HS-27A (cell line): ENCODE results near the gene CSF1R.

Experiments used
- DNase-seq: peaks from one replicate; pipeline ENCODE4 v3.0.0-alpha.2; 2012; ENCODE audit warnings: low read depth, missing footprints

Gene CSF1R

DNA sequence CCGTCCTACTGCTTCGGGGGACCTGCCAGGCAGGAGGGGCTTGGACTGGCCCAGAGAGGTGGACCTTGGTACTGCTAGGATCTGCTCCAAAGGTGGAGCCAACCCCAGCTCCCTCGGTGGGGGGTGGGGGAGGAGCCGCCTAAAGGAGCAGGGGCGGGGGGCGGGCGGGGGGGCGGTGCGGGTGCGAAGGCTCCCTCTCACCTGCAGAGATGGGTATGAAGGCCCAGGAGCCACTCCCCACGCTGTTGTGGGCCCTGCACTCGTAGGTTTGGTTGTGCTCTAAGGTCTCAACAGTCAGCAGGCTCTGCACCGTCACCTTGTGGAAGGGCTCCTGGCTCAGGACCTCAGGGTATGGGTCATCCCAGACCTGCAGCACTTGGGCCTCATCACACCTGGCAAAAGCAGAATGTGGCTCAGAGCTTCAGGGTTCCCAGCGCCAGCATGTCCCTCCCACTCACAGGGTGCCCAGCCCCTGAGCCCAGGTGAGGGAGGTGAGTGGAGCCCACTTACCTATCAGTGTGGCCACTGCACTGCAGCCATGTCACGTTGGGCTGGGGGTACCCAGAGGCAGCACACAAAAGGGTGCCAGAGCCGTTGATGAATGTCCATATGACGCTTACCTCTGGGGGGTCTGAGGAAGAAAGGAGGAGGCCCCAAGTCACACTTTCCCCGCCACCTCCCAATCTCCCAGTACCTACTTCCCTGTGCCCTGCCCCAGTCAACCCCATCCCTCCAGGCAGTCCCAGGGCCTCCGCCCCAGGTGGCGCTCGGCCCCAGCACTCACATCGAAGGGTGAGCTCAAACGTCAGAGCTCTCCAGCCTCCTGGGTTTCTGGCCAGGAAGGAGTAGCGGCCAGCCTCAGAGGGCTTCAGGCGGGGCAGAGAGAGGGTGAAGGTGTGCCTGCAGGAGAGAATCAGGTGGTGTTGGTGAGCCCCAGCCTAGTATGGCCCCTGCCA is 16.4 kb downstream of the CSF1R start:
- no peak for DNase-seq

- no peak for DNase-seq
Measured at GRCh38 chr5:150068961-150069645, 17.3 kb downstream of the CSF1R start.

DNA sequence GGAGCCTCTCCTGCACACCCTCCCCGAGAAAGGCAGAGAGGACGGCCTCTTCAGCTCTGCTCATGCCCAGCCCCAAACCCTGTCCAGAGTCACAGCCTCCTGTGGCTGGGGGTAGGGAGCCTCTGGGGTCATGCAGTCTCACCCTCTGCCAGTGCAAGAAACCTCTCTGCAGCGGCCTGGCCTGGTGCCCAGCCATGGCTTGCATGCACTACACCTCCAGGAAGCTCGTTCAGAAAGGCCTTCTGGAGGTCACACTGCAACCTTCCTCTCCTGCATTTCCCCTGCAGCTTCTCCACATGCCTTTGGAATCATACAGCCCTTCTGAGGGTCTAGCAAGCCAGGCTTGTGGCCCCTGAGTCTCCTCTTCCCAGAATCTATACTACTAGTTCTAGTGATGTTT is 17.9 kb downstream of the CSF1R start:
- no peak for DNase-seq

- no peak for DNase-seq
Measured at GRCh38 chr5:150068071-150068470, 18.3 kb downstream of the CSF1R start.

DNA sequence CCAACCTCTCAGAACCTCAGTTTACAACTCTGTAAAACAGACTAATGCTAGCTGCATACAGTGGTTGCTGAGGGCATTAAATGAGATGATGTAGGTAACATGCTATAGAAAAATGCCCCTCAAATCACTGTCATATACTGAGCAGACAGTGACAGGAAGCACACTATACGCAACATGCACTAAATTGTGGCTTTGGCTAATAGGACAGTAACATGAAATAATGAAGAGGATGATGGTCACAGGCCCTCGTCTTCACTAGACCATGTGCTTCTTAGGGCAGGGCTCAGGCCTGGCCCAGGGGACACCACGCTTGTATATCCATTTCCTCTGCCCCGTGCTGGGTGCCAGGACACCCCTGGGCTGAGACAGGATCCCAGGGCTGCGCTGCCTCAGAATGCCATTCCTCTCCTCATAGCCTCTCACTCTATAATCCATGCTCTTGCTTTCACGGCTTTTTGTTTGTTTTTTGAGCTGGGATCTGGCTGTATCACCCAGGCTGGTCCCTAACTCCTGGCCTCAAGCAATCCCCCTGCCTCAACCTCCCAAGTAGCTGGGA is 18.9 kb downstream of the CSF1R start:
- no peak for DNase-seq

DNA sequence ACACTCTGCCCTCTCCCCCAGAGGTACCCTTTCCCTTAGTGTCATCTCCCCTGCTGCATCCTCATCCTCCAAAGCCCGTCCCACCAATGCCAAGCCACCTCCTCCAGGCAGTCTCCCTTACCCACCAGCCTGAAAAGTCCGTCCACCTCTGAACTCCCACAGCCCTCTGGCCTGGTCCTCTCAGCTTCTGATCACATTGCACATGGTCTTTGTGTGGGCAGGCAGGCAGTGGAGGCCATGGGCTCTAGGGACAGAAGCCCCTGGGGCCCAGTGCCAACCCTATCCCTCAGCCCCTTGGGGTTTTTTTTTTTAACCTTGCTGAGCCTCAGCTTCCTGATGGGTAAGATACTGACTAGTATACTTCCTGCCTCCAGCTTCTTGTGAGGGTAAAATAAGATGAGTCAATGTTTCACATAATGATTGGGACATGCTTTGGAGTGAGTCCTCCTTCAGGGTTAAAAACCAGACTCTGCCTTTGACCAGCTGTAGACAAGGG is 19.4 kb downstream of the CSF1R start:
- DNase-seq: no peak

GRCh38 chr5:150066436-150066835 is 19.9 kb downstream of the CSF1R start:
- DNase-seq: no peak

DNA sequence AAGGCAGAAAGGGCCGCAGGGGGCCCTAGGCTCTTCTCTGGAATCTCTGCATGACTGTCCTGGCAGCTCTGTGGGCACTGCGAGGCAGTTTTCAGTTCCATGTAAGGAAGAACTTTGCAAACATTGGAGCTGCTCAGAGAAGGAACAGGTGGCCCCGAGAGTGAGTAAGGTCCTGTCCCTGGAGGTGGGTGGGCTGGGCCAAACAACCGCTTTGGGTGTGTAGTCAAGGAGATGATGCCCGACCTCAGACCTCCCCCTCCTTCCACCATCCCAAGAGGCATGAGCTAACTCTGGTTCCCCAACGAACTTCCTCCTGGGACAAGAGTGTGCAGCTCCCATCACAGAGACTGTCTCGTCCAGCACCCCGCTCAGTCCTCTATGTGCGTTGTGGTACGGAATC is 20.5 kb downstream of the CSF1R start:
- DNase-seq: no peak

DNA sequence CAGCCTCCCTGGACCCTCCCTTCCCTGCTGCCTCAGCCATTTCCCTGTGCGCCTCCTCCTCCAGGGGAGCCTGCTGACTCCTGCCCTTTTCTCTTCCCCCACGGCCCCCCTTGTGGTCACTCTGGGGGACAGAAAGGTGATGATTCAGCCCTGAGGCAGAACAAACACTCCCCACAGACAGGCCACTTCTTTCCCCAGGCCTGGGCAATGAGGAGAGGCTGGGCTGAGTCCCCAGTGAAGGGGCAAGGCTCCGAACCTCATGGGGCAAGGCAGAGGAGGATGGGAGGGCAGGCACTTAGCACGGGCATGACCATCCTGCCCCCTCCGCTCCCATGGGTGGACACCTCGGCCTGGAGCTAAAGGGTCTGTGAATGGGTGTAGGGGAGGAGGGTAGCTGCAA is 21.0 kb downstream of the CSF1R start:
- DNase-seq: no peak

GRCh38 chr5:150064681-150065220 is 21.6 kb downstream of the CSF1R start:
- no peak for DNase-seq

GRCh38 chr5:150063638-150064037 is 22.7 kb downstream of the CSF1R start:
- DNase-seq: no peak

DNA sequence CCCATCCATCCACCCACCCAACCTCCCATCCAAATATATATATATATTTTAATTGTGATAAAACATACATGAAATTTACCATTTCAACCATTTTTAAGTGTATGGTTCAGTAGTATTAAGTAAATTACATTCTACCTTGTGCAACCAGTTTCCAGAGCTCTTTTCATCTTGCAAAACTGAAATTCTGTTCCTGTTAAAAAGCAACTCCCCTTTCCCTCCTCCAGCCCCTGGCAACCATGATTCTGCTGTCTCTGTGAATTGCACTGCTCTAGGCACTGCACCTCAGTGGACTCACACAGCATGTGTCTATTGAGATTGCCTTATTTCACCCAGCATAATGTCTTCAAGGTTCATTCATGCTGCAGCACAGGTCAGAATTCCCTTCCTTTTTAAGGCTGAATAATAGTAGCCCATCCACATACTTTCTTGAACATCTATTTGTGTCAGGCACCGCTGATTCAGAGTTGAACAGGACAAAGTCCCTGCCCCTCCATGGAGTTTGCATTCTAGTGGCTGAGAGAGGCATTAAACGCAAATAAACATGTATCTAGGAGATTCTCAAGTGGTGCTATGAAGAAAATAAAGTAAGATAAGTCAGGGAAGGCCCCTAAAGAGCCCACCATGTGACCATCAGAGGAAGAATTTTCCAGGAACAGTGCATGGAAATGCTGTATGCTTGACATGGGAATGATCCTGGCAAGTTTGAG is 24.0 kb downstream of the CSF1R start:
- DNase-seq: no peak

DNA sequence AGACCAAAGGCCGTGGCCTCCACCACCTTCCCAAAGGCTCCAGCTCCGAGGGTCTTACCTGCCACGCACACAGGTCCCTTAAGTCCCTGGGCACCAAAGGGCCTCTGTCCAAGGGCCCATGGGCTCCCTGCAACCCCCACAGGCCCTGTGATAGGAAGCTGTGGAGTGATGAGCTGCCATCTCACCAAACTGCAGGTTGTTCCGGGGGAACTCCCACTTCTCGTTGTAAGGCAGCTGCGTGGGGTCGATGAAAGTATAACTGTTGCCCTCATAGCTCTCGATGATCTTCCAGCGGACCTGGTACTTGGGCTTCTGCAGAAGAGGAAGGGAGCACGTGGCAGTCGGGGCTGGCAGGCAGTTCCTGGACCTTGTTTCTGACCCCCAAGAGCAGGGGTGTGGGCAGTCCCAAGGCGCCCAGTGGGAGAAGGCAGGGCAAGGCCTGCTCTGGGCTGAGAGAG is 24.8 kb downstream of the CSF1R start:
- DNase-seq: no peak

DNA sequence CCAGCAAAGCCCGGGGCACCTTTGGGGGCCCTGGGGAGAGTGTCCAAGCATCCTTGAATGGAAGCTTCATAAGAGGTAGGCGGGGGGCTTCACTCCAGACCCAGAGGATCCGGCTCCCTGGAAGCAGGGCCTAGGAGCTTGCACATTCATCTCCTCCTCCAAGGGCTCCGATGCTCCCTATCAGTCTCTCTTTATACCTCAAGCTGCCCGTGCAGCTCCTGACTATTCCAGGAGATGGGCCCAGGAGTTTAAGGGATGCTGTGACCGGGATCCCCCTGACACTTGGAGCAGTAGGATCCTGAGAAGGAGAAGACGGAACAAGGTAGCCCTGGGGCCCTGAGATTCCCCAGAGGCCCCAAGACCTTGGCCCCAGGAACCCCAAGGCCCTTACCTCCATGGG is 25.9 kb downstream of the CSF1R start:
- no peak for DNase-seq

GRCh38 chr5:150059623-150060022 is 26.7 kb downstream of the CSF1R start:
- DNase-seq: no peak

DNA sequence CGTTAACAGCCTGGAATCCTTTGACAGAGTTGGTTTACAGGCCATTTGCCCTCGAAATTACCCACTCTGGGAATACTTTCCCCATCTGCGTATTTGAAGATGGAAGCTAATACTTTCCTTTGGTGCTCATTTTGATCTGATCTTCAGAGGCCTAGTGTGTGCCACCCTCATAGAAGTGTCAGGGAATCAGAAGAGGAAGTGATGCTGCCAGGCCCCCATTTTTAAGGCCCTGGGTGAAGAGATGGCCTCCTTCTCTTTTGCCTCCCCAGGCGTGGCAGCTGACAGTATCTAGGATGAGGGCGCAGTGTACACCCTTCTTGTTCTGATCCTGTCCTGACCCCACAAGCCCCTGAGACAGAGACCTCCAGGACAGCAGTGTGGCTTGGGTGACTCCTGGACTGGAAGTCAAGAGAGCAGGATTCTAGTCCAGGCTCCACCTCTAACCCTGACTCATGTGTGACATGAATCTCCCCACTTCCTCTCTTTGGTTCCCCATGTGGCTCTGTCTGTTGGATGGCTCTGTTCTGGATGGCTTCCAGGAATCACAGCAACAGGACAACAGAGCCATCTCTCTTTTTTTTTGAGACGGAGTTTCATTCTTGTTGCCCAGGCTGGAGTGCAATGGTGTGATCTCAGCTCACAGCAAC is 27.8 kb downstream of the CSF1R start:
- DNase-seq: no peak

DNA sequence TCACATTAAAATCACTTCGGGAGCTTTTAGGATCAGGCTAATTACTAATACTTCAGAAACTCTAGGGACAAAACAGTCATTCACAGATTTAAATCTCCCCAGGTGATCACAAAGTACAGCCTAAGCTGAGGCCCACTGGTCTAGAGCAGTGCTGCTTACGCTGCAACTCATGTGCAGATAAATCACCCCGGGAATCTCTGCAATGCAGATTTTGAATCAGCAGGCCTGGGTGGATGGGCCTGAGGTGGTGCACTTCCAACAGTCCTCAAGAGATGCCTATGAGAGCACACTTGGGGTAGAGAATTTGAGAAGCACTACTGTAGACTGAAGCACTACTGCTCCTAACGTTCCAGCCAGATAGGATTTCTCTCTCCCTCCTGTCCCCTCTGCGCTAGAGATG is 28.4 kb downstream of the CSF1R start:
- DNase-seq: no peak

GRCh38 chr5:150057511-150057910 is 28.8 kb downstream of the CSF1R start:
- no peak for DNase-seq

GRCh38 chr5:150057052-150057451 is 29.3 kb downstream of the CSF1R start:
- DNase-seq: no peak

- DNase-seq: no peak
Measured at GRCh38 chr5:150056075-150056443, 30.3 kb downstream of the CSF1R start.

DNA sequence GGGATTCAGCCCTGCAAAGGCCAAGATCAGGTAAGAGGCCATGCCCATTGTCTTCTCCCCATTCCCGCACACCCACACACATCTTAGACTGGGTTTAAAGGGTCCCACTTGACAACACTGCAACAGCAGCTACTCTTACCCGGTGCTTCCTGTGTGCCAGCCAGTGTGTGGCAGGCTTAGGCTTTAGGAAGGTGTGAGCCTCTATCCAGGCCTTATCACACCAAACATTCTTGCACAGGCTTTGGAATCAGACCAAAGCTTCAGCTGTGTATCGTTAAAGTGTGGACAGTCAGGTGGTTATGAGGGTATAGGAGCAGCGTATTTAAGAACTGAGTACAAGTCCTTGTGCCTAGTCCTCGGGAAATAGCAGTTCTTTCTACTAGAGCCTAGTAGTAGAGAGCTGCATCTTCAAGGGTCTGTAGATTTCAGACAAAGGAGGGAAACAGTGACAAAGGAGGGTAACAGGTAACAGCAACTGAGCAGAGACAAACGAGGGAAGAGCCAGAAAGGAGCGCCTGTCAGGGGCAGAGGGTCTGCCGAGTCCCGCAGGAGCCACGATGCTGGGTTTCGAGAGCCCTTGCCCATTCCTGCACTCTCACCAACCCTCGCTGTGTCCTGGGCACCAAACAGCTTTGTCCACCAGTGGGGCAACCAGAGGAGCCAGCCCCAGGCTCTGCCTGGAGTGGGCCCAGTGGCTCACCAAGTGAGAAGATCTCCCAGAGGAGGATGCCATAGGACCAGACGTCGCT is 30.9 kb downstream of the CSF1R start:
- DNase-seq: no peak
